A375 (cell line): ENCODE data around the gene OR6C6. TPM values are rescaled to one million over a fixed set of nuclear protein-coding genes. Genes with fewer than 3 reads are reported as not detected.

Source experiments
- total RNA-seq: library from RNA; depleted of rRNA; stranded (reverse); fragments of >200 nt; shearing (Covaris generic); gene quantifications from 2 replicates; pipeline ENCODE4 v1.2.3, GENCODE V29; 2014; rRNA removed

Gene OR6C6
- total RNA-seq: not detected in 2 replicates

GRCh38 chr12:55296469-55296868, at the start of gene OR6C6:
OR6C6 (minus strand) TSS chr12:55296569; CDS start chr12:55295232, 1,337 bp downstream.

GRCh38 chr12:55330446-55330845, 34.1 kb upstream of the OR6C6 start, which contains the start of gene OR6C3:
OR6C3 (plus strand) TSS chr12:55330746; CDS start chr12:55331701, 955 bp downstream.

GRCh38 chr12:55314043-55314442, 17.7 kb upstream of the OR6C6 start, which contains the start of gene OR6C1:
OR6C1 (plus strand) TSS chr12:55314343; CDS start chr12:55320600, 6,257 bp downstream.

GRCh38 chr12:55244309-55244708, 52.1 kb downstream of the OR6C6 start, which contains the start of gene OR6C74:
OR6C74 (plus strand) TSS chr12:55244609; CDS start chr12:55247288, 2,679 bp downstream.

Other genes with a start within 250 kb of the OR6C6 start
- not detected in 2 replicates for gene OR9K2, start 170.2 kb downstream of the OR6C6 start, total RNA-seq
- not detected in 2 replicates for gene OR10A7, start 75.5 kb downstream of the OR6C6 start, total RNA-seq
- not detected in 2 replicates for gene OR6C74, start 52.0 kb downstream of the OR6C6 start, total RNA-seq
- gene OR6C1, start 17.8 kb upstream of the OR6C6 start, total RNA-seq: not detected in 2 replicates
- not detected in 2 replicates for gene OR6C3, start 34.2 kb upstream of the OR6C6 start, total RNA-seq
- gene OR6C75, start 66.4 kb upstream of the OR6C6 start, total RNA-seq: not detected in 2 replicates
- gene OR6C65, start 104.0 kb upstream of the OR6C6 start, total RNA-seq: not detected in 2 replicates
- not detected in 2 replicates for gene OR6C76, start 129.7 kb upstream of the OR6C6 start, total RNA-seq
- not detected in 2 replicates for gene OR6C2, start 147.5 kb upstream of the OR6C6 start, total RNA-seq
- gene OR6C70, start 173.6 kb upstream of the OR6C6 start, total RNA-seq: 0.38 TPM in 1 of 2 replicates, not detected in the other
- gene OR6C68, start 195.8 kb upstream of the OR6C6 start, total RNA-seq: not detected in 2 replicates